Measurements from ENCODE around the gene PCBP3.

GRCh38 chr21:45615145-45615711 lies 28.3 kb upstream of the PCBP3 start:
- TF ChIP-seq, protein P1, sequence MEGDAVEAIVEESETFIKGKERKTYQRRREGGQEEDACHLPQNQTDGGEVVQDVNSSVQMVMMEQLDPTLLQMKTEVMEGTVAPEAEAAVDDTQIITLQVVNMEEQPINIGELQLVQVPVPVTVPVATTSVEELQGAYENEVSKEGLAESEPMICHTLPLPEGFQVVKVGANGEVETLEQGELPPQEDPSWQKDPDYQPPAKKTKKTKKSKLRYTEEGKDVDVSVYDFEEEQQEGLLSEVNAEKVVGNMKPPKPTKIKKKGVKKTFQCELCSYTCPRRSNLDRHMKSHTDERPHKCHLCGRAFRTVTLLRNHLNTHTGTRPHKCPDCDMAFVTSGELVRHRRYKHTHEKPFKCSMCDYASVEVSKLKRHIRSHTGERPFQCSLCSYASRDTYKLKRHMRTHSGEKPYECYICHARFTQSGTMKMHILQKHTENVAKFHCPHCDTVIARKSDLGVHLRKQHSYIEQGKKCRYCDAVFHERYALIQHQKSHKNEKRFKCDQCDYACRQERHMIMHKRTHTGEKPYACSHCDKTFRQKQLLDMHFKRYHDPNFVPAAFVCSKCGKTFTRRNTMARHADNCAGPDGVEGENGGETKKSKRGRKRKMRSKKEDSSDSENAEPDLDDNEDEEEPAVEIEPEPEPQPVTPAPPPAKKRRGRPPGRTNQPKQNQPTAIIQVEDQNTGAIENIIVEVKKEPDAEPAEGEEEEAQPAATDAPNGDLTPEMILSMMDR (IDR thresholded peaks at IDR 0.05), result no peak
- no peak for TF ChIP-seq POLR2A (IDR thresholded peaks at IDR 0.05)

All from lower leg skin (tissue), 3 donors.